Measurements from ENCODE around the gene TM4SF1. TPM values are rescaled to one million over a fixed set of nuclear protein-coding genes. Genes with fewer than 3 reads are reported as not detected.

Gene TM4SF1
- total and polyA plus RNA-seq, 12 donors, result 31.5 to 164 (median 63.2) TPM

- Histone ChIP-seq H3K36me3 (replicated peaks in 1 of 2) (no peaks in the 10 kb centered on the region), H3K4me1 (replicated peaks in 1 of 2) (no peaks in the 10 kb centered on the region), H3K4me3 (no peak overlapping the region), H3K27ac (no peak overlapping the region), H3K9me3 (replicated peaks in 1 of 3) (no peaks in the 10 kb centered on the region), H3K27me3 (no peaks in the 10 kb centered on the region)
- TF ChIP-seq POLR2A (IDR thresholded peaks at IDR 0.05) (no peak), CTCF (IDR thresholded peaks at IDR 0.05) (no peak)
- DNase-seq, result no peak
- intact Hi-C loops (cut with DNase I), result no loop called here
Observed at GRCh38 chr3:149384167-149384566, 6.7 kb upstream of the TM4SF1 start.

GRCh38 chr3:149383703-149384102 lies 6.3 kb upstream of the TM4SF1 start:
- Histone ChIP-seq H3K4me1 (replicated peaks in 1 of 2) (no peaks in the 10 kb centered on the region), H3K4me3 (no peak overlapping the region), H3K27ac (no peak overlapping the region), H3K36me3 (replicated peaks in 1 of 2) (no peaks in the 10 kb centered on the region), H3K9me3 (replicated peaks in 1 of 3) (no peaks in the 10 kb centered on the region), H3K27me3 (no peaks in the 10 kb centered on the region)
- intact Hi-C loops (cut with DNase I), result no loop called here
- no peak for DNase-seq
- TF ChIP-seq CTCF (IDR thresholded peaks at IDR 0.05), result no peak
- no peak for TF ChIP-seq POLR2A (IDR thresholded peaks at IDR 0.05)

- intact Hi-C loops (cut with DNase I), result no loop called here
- DNase-seq, result no peak
Observed at GRCh38 chr3:149382518-149382917, 5.1 kb upstream of the TM4SF1 start.

GRCh38 chr3:149382101-149382467 lies 4.6 kb upstream of the TM4SF1 start:
- no peaks in the 10 kb centered on the region for H3K36me3 ChIP-seq (replicated peaks in 1 of 2)
- peaks cover 0 to 5% of the 10 kb centered on the region in 2 donors for H3K4me1 ChIP-seq (replicated peaks in 1 of 2)
- H3K27ac ChIP-seq, result no peak overlapping the region
- H3K4me3 ChIP-seq, result no peak overlapping the region
- H3K9me3 ChIP-seq (replicated peaks in 1 of 3), result no peaks in the 10 kb centered on the region
- H3K27me3 ChIP-seq, result no peaks in the 10 kb centered on the region
- DNase-seq, result no peak
- WGBS, 4 donors, result 72 to 81% (median 75%) methylated on average over 4 of the region's 4 CpGs
- TF ChIP-seq POLR2A (IDR thresholded peaks at IDR 0.05) (no peak), CTCF (IDR thresholded peaks at IDR 0.05) (no peak)
- intact Hi-C loops (cut with DNase I), result no loop called here

More at GRCh38 chr3:149382518-149382917, 5.1 kb upstream of the TM4SF1 start:
- no peak for TF ChIP-seq CTCF (IDR thresholded peaks at IDR 0.05)
- no peak for TF ChIP-seq POLR2A (IDR thresholded peaks at IDR 0.05)
- no peaks in the 10 kb centered on the region for H3K27me3 ChIP-seq
- 85 to 91% (median 88%) methylated on average over 6 of the region's 6 CpGs for WGBS, 4 donors
- no peak overlapping the region for H3K4me3 ChIP-seq
- no peaks in the 10 kb centered on the region for H3K36me3 ChIP-seq (replicated peaks in 1 of 2)
- no peak overlapping the region for H3K27ac ChIP-seq
- no peaks in the 10 kb centered on the region for H3K9me3 ChIP-seq (replicated peaks in 1 of 3)
- H3K4me1 ChIP-seq (replicated peaks in 1 of 2), result peaks cover 0 to 5% of the 10 kb centered on the region in 2 donors
